ENCODE measurements around the gene ADCY6. TPM values are rescaled to one million over a fixed set of nuclear protein-coding genes. Genes with fewer than 3 reads are reported as not detected.

Gene ADCY6
- total RNA-seq, 6 experiments from 2014 or later, result 10.9 to 21.4 (median 14.4) TPM

- Histone ChIP-seq H3K36me3 (no peaks in the 10 kb centered on the region), H3K9me3 (no peaks in the 10 kb centered on the region), H3K27me3 (no peaks in the 10 kb centered on the region), H3K4me3 (peak overlapping the region; percentile 85 to 93 (median 91)), H3K4me1 (peaks cover 0 to 12% (median 4%) of the 10 kb centered on the region in 4 donors), H3K27ac (peak overlapping the region in 2 of 3 donors; percentile 80 to 89)
- WGBS (ENCODE audit: insufficient coverage, low coverage, low lambda C conversion rate, missing lambda C conversion rate), result 3% methylated on average over 3 of the region's 4 CpGs
- ATAC-seq (no peak), DNase-seq (no peak)
- intact Hi-C loops (cut with DNase I), result no loop called here
- TF ChIP-seq POLR2A (IDR thresholded peaks at IDR 0.05), result no peak
- no peak for TF ChIP-seq CTCF (IDR thresholded peaks at IDR 0.05)
These were observed 1.0 kb upstream of the ADCY6 start for GRCh38 chr12:48789858-48790326.

GRCh38 chr12:48788524-48788853 is 400 bp downstream of the ADCY6 start:
- TF ChIP-seq CTCF (IDR thresholded peaks at IDR 0.05) (no peak), POLR2A (IDR thresholded peaks at IDR 0.05) (no peak)
- WGBS (ENCODE audit: insufficient coverage, low coverage, low lambda C conversion rate, missing lambda C conversion rate), result 0% methylated on average over 2 of the region's 25 CpGs
- Histone ChIP-seq H3K9me3 (no peaks in the 10 kb centered on the region), H3K27me3 (no peaks in the 10 kb centered on the region), H3K4me1 (peaks cover 0 to 12% (median 4%) of the 10 kb centered on the region in 4 donors), H3K36me3 (no peaks in the 10 kb centered on the region), H3K27ac (peak overlapping the region; percentile 21 to 39 (median 37)), H3K4me3 (peak overlapping the region; percentile 85 to 93 (median 91))
- intact Hi-C loops (cut with DNase I), result no loop called here
- ATAC-seq, result peak; percentile 5 to 28 (median 10)
- DNase-seq, result no peak

GRCh38 chr12:48787791-48788523 is 932 bp downstream of the ADCY6 start:
- no peak for DNase-seq
- Histone ChIP-seq H3K4me3 (peak overlapping the region; percentile 85 to 93 (median 91)), H3K27ac (peak overlapping the region; percentile 21 to 39 (median 37)), H3K9me3 (no peaks in the 10 kb centered on the region), H3K27me3 (no peaks in the 10 kb centered on the region), H3K4me1 (peaks cover 0 to 12% (median 4%) of the 10 kb centered on the region in 4 donors), H3K36me3 (no peaks in the 10 kb centered on the region)
- TF ChIP-seq POLR2A (IDR thresholded peaks at IDR 0.05) (no peak), CTCF (IDR thresholded peaks at IDR 0.05) (no peak)
- 6% methylated on average over 6 of the region's 11 CpGs for WGBS (ENCODE audit: insufficient coverage, low coverage, low lambda C conversion rate, missing lambda C conversion rate)
- intact Hi-C loops (cut with DNase I), result no loop called here
- ATAC-seq, result no peak

GRCh38 chr12:48786591-48787544 is 2.0 kb downstream of the ADCY6 start:
- H3K27ac ChIP-seq, result no peak overlapping the region
- peaks cover 0 to 3% (median 0%) of the 10 kb centered on the region in 4 donors for H3K36me3 ChIP-seq
- no peaks in the 10 kb centered on the region for H3K9me3 ChIP-seq
- TF ChIP-seq POLR2A (IDR thresholded peaks at IDR 0.05) (no peak), CTCF (IDR thresholded peaks at IDR 0.05) (no peak)
- intact Hi-C loops (cut with DNase I), result no loop called here
- no peaks in the 10 kb centered on the region for H3K27me3 ChIP-seq
- no peak overlapping the region for H3K4me3 ChIP-seq
- ATAC-seq (no peak), DNase-seq (no peak)
- peaks cover 0 to 12% (median 4%) of the 10 kb centered on the region in 4 donors for H3K4me1 ChIP-seq
- WGBS (ENCODE audit: insufficient coverage, low coverage, low lambda C conversion rate, missing lambda C conversion rate), result 56% methylated on average over 7 of the region's 7 CpGs
